ENCODE results near the gene GRIK5. TPM values are rescaled to one million over a fixed set of nuclear protein-coding genes. Genes with fewer than 3 reads are reported as not detected.

The GRIK5 gene
- total and polyA plus RNA-seq, 2 donors from 2014 or later = 8.9 to 16.2 TPM

DNA sequence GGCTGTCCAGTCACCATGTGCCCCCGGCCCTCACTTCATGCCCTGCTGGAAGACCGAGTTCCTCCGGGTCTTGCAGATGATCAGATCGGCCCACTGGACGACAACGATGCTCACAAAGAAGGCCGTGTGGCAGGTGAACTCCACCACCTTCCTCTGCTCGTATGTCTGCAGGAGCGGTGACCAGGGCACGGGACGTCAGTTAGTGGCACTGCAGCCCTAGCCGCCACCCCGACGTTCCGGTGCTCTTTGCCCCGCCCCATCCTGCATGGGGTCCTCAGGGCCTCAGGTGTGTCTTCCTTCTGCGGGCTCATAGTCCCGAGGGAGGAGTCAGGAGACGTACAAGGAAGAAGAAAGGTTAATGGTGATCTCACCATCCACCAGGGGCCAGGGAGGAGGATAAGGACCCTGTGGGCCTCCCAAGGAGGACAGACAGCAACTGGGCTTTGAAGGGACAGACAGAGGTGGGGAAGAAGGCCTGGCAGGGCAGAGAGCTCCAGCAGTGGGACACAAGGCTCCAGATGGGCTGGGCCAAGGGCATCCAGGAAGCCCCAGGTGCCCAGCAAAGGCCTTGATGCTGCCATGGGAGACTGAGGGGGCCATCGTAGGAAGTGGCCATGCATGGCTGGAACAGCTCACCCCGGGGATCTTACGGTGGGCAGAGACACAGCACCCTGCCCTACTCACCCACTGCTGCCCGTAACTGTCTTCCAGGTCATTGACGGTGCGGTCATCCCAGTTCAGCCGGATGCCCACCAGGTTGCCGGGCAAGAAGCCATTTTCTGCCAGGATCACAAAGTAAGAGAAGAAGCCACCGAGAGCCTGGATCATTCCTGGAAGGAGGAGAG is 101.0 kb downstream of the GRIK5 start:
- intact Hi-C loops (cut with DNase I) = no loop called here
- Histone ChIP-seq H3K4me3 (ENCODE audit: low read length in 3 of 3) (no peak overlapping the region), H3K9ac (ENCODE audit: low read length in 3 of 3) (no peak overlapping the region), H3K27ac (ENCODE audit: low read depth in 2 of 2, low read length in 2 of 2) (no peak overlapping the region), H3K4me1 (ENCODE audit: control insufficient read depth in 2 of 3, insufficient read depth in 2 of 3, low read depth in 1 of 3, low read length in 3 of 3) (no peaks in the 10 kb centered on the region), H3K27me3 (ENCODE audit: control insufficient read depth, insufficient read depth, low read length) (no peaks in the 10 kb centered on the region), H3K9me3 (ENCODE audit: control insufficient read depth in 2 of 3, insufficient read depth in 1 of 3, low read length in 3 of 3) (no peaks in the 10 kb centered on the region), H3K36me3 (ENCODE audit: control insufficient read depth in 2 of 3, insufficient read depth in 3 of 3, low read length in 3 of 3) (no peaks in the 10 kb centered on the region)
- no peak for FAIRE-seq
- DNase-seq = no peak
- TF ChIP-seq, protein P1, sequence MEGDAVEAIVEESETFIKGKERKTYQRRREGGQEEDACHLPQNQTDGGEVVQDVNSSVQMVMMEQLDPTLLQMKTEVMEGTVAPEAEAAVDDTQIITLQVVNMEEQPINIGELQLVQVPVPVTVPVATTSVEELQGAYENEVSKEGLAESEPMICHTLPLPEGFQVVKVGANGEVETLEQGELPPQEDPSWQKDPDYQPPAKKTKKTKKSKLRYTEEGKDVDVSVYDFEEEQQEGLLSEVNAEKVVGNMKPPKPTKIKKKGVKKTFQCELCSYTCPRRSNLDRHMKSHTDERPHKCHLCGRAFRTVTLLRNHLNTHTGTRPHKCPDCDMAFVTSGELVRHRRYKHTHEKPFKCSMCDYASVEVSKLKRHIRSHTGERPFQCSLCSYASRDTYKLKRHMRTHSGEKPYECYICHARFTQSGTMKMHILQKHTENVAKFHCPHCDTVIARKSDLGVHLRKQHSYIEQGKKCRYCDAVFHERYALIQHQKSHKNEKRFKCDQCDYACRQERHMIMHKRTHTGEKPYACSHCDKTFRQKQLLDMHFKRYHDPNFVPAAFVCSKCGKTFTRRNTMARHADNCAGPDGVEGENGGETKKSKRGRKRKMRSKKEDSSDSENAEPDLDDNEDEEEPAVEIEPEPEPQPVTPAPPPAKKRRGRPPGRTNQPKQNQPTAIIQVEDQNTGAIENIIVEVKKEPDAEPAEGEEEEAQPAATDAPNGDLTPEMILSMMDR (IDR thresholded peaks at IDR 0.05; ENCODE audit: borderline replicate concordance, extremely low read depth, insufficient read depth) = no peak

DNA sequence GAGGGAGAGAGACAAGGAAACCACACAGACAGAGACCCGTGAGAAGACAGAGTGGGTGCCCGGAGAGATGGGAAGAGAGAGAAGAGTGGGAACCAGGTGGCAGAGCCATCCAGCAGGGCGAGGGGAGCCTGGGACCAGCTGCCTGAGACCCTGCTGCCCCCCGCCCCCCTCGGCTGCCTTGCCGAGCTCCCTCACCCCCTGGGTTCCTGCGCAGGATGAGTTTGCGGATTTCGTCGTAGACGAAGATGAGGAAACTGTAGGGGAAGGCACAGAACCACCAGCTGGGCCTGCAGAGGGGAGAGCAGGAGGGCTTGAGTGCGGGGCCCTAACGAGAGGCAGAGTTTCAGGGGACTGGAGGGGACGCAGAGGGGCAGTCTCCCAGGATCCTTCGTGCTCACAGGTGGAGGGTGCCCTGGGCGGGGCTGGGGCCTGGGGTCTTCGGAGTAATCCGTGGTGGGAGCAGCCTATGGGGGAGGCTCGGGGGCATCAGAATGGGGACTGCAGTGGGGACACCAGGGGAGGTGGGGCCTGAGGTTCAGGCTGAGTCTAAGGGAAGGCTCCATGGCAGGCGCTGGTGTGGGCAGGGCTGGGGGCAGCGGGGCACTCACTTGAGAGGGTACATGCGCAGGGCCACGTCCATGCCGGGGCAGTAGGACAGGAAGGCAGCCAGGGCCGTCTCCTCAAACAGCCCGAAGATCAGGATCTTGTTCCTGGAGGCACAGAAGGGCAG is 102.8 kb downstream of the GRIK5 start:
- H3K27ac ChIP-seq (ENCODE audit: low read depth in 2 of 2, low read length in 2 of 2) = no peak overlapping the region
- no peaks in the 10 kb centered on the region for H3K36me3 ChIP-seq (ENCODE audit: control insufficient read depth in 2 of 3, insufficient read depth in 3 of 3, low read length in 3 of 3)
- intact Hi-C loops (cut with DNase I) = no loop called here
- no peak for DNase-seq
- no peak for FAIRE-seq
- H3K9me3 ChIP-seq (ENCODE audit: control insufficient read depth in 2 of 3, insufficient read depth in 1 of 3, low read length in 3 of 3) = no peaks in the 10 kb centered on the region
- TF ChIP-seq, protein P1 (IDR thresholded peaks at IDR 0.05; ENCODE audit: borderline replicate concordance, extremely low read depth, insufficient read depth) = no peak
- no peaks in the 10 kb centered on the region for H3K4me1 ChIP-seq (ENCODE audit: control insufficient read depth in 2 of 3, insufficient read depth in 2 of 3, low read depth in 1 of 3, low read length in 3 of 3)
- no peak overlapping the region for H3K9ac ChIP-seq (ENCODE audit: low read length in 3 of 3)
- H3K4me3 ChIP-seq (ENCODE audit: low read length in 3 of 3) = no peak overlapping the region
- H3K27me3 ChIP-seq (ENCODE audit: control insufficient read depth, insufficient read depth, low read length) = no peaks in the 10 kb centered on the region

DNA sequence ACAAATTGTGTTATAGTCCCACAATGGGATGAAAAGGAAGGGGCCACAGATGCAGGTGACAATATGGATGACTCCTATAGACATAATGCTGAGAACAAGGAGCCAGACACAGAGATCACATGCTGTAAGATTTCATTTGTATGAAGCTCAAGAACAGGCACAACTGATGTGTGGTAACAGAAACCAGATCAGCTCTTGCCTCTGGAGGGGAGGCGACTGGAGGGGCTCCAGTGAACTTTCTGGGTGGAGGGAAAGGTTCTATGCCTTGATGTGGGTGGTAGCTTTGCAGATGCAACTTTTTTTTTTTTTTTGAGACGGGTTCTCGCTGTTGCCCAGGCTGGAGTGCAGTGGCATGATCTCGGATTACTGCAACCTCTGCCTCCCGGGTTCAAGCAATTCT is 104.9 kb downstream of the GRIK5 start:
- Histone ChIP-seq H3K27ac (ENCODE audit: low read depth in 2 of 2, low read length in 2 of 2) (no peak overlapping the region), H3K9ac (ENCODE audit: low read length in 3 of 3) (no peak overlapping the region), H3K27me3 (ENCODE audit: control insufficient read depth, insufficient read depth, low read length) (no peaks in the 10 kb centered on the region), H3K4me3 (ENCODE audit: low read length in 3 of 3) (no peak overlapping the region), H3K36me3 (ENCODE audit: control insufficient read depth in 2 of 3, insufficient read depth in 3 of 3, low read length in 3 of 3) (no peaks in the 10 kb centered on the region), H3K4me1 (ENCODE audit: control insufficient read depth in 2 of 3, insufficient read depth in 2 of 3, low read depth in 1 of 3, low read length in 3 of 3) (no peaks in the 10 kb centered on the region), H3K9me3 (ENCODE audit: control insufficient read depth in 2 of 3, insufficient read depth in 1 of 3, low read length in 3 of 3) (no peaks in the 10 kb centered on the region)
- FAIRE-seq (no peak), DNase-seq (no peak)
- intact Hi-C loops (cut with DNase I) = no loop called here
- TF ChIP-seq, protein P1 (IDR thresholded peaks at IDR 0.05; ENCODE audit: borderline replicate concordance, extremely low read depth, insufficient read depth) = no peak

Data from kidney (tissue), 14 donors.